NCI-H146 (cell line): ENCODE data around the gene FAM118A.
A peak's percentile ranks its signal among the peaks of the same experiment; 100 is the strongest.
"Not testable (repeated sequence)": the region's sequence is repeated elsewhere in the genome, so short reads cannot be mapped to it uniquely, and the experiment has no call there.

Experiments
- DNase-seq: peaks from one replicate; lab custom pipeline; 2025; lab: John Stamatoyannopoulos, UW

Gene FAM118A

DNA sequence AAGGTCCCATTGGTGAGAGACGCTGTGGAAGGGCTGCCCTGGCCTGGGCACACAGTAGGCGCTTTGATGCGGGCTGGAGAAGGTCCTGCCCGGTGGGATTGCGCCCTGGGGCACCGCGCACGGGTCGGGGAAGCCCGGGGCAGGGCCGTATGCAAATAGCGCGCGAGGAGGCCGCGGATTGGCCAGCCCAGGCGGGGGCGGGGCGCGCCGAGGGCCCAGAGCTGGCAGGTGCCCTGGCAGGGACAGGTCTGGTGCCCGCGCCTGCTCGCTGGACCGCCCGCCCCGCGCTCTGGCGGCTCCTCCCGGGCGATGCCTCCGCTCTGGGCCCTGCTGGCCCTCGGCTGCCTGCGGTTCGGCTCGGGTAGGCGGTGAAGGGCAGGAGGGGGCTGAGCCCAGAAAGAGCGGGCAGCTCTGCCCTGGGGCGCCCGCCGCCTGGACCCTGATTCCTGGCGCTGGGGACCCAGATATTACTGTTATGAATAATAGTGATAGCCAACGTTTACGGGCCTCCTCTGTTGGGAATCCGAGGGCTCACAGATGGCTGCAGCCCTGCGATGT lies 24.9 kb upstream of the FAM118A start, which contains the start of gene UPK3A:
TSS of gene UPK3A (plus strand) at position 245 of the 558 bp plus-strand sequence. CDS start at position 310, 65 bp downstream.
- peak; percentile 78 for DNase-seq

GRCh38 chr22:45285263-45286058 lies 24.3 kb upstream of the FAM118A start:
- DNase-seq, result peak; percentile 33

- DNase-seq, result no peak
These were observed 22.7 kb upstream of the FAM118A start for GRCh38 chr22:45286854-45287551.

DNA sequence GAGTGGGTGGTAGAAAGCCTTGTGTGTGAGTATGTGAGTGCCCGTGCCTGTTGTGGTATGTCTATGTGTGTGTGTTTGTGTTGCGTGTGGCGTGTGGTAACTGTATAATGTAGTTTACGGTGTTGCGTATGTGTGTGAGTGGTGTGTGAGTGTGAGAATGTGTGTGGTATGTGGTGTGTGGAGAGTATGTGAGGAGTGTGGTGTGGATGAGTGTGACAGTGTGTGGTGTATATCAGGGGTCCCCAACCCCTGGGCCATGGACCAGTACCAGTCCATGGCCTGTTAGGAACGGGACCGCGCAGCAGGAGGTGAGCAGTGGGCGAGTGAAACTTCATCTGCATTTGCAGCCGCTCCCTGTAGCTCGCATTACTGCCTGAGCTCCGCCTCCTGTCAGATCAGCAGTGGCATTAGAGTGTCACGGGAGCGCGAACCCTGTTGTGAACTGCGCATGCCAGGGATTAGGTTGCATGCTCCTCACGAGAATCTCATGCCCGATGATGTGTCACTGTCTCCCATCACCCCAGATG lies 19.3 kb upstream of the FAM118A start:
- peak; percentile 53 for DNase-seq

DNA sequence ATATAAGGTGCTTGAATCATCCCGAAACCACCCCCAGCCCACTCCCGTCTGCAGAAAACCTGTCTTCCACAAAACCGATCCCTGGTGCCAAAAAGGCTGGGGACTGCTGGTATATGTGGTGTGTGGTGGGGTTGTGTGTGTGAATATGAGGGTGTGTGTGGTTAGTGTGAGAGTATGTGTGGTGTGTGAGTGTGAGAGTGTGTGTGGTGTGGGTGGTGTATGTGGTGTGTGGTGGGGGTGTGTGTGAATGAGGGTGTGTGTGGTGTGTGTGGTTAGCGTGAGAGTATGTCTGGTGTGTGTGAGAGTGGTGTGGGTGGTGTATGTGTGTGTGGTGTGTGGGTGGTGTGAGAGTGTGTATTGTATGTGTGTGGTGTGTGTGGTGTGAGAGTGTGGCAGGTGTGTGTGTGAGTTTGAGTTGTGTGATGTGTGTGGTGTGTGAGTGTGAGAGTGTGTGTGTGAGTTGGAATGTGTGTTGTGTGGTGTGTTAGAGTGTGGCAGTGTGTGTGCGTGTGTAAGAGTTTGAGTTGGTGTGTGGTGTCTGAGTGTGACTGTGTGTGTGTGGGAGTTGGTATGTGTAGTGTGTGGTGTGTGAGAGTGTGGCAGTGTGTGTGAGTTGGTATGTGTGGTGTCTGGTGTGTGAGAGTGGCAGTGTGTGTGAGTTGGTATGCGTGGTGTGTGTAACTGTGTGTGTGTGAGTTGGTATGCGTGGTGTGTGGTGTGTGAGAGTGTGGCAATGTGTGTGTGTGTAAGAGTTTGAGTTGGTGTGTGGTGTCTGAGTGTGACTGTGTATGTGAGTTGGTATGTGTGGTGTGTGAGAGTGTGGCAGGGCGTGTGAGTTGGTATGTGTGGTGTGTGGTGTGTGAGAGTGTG lies 18.4 kb upstream of the FAM118A start:
- DNase-seq, result no peak

- DNase-seq, result no peak
These were observed 17.8 kb upstream of the FAM118A start for GRCh38 chr22:45291931-45292290.

- no peak for DNase-seq
These were observed 16.8 kb upstream of the FAM118A start for GRCh38 chr22:45292731-45293442.

DNA sequence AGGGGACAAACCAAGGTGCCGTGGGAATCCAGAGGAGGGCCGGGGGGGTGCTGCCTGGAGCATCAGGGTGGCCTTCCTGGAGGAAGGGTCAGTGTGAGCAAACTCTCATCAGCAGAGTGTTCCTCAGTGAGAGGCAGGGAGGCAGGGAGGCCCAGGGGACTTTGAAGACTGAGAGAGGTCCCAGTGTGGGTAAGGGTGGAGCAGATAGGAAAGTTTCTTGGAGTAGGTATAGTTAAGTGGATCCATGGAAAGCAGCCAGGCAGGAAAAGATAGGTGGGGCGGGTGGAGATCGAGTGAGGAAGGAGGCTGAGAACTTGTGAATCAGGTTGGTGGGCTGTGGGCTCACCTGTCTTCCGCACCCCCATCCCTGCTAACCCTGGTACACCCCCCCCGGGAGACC lies 15.7 kb upstream of the FAM118A start:
- no peak for DNase-seq

- DNase-seq, result not testable (repeated sequence)
These were observed 14.7 kb upstream of the FAM118A start for GRCh38 chr22:45295004-45295403.

- DNase-seq, result no peak
These were observed 14.2 kb upstream of the FAM118A start for GRCh38 chr22:45295492-45295891.

GRCh38 chr22:45296628-45297297 lies 13.0 kb upstream of the FAM118A start:
- no peak for DNase-seq

- no peak for DNase-seq
These were observed 10.7 kb upstream of the FAM118A start for GRCh38 chr22:45298934-45299505.

DNA sequence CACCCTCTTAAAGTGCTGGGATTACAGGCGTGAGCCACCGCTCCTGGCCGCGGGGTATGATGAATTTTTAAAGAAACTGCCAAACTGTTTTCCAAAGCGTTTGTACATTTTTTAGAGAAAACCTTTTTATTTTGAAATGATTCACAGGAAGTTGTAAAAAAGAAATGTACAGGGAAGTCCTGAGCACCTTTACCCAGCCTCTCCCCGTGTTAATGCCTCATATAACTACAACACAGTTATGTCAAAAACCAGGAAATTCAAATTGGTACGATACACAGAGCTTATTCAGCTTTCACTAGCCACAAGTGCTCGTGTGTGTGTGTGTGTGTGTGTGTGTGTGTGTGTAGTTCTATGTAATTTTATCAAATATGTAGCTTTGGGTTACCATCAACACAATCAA lies 7.0 kb upstream of the FAM118A start:
- no peak for DNase-seq

DNA sequence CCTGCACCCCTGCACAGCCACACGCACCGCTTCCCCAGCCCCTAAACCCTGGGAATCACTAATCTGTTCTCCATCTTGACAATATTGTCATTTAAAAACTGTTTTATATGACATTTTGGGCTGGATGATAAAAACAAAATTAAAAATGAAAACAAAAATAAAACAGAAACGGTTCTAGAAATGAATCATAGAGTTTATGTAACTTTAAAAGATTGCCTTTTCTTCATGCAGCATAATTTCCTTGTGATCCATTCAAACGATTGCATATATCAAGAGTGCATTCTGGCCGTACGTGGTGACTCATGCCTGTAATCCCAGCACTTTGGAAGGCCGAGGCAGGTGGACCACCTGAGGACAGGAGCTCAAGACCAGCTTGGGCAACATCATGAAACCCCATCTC lies 6.6 kb upstream of the FAM118A start:
- no peak for DNase-seq

GRCh38 chr22:45304971-45305370 lies 4.8 kb upstream of the FAM118A start:
- no peak for DNase-seq

DNA sequence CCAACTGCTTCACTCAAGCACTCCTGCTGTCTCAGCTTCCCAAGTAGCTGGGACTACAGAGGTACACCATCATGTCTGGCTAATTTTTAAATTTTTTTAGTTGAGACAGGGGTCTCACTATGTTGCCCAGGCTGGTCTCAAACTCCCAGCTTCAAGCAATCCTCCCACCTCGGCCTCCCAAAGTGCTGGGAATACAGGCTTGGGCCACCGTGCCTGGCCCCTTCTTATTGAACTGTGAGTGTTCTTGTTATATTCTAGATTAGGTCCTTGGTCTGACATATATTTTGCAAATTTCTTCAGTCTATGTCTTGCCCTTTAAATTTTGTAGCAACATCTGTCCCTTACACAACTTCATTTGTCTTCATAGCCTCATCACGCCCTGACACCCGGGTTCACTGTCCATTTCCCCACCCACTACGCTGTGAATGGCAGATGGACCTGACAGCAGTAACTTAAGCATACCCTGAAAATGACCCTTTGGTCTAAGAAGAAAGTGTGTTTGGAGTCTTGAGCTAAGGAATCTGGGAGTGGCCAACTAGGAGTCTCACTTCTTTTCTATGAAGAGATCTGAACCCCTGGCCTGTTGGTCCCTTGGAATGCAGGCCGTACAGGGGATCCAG lies 4.2 kb upstream of the FAM118A start:
- DNase-seq, result no peak

DNA sequence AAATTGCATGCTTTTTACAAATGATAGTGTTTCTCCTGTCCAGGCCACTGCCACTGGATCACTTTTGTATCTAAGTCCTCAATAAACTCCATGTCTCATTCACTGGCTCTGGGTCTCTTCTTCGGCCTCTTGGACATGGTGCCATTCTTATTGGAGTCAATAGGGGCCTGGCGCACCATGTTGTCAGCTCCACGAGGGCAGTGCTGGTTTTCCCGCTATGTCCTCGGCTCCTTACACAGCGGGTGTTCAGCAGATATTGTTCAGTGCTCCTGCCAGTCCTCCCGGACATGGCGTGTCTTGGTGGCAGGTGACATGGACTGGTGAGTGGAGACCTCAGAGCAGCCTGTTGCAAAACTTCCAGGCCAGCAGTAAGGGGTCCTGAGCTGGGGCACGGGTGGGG lies 3.6 kb upstream of the FAM118A start:
- no peak for DNase-seq

DNA sequence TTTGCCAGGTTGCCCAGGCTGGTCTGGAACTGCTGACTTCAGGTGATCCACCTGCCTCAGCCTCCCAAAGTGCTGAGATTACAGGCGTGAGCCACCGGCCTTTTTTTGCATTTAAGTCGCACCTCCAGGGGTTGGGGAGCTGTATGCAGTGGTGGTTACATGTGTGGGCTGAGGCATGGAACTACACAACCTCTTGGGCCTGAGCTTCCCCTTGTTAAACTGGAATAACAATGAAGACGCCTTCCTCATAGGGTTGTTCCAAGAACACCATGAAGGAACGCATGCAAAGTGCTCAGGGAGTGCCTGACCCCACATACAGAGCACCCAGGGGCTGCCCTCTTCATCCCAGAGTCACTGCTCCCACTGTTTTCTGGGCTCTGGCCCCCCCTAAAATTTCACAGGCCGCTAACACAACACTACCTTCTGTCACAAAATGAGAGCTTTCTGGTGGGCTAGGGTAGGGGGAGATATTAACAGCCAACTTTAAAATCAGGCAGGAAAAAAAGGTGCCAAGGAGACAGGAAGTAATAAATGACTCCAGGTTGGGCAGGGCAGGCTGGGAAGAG lies 1.3 kb upstream of the FAM118A start:
- DNase-seq, result no peak

DNA sequence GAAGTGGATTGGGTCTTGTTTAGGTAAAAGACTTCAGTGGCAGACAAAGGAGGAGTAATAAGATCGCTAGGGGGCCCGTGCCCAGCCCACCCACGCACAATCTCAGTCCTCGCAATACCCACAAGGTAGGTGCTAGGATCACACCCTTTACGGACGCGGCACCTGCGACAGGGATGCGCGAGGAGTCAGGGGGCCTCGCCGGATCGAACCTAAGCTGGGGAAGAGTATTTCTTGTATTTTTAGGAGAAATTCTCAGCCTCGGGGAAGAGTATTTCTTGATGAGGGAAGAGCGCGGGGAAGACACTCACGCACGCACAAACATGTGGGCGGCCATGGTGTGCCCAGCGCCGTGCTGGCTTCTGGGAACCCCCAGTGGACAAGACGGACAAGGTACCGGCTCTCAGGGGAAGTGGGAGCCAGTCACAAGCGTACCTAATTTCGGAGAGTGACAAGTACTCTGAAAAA lies 745 bp upstream of the FAM118A start:
- no peak for DNase-seq
